ENCODE data around the gene C10orf95.
A peak's percentile ranks its signal among the peaks of the same experiment; 100 is the strongest.

The C10orf95 gene

DNA sequence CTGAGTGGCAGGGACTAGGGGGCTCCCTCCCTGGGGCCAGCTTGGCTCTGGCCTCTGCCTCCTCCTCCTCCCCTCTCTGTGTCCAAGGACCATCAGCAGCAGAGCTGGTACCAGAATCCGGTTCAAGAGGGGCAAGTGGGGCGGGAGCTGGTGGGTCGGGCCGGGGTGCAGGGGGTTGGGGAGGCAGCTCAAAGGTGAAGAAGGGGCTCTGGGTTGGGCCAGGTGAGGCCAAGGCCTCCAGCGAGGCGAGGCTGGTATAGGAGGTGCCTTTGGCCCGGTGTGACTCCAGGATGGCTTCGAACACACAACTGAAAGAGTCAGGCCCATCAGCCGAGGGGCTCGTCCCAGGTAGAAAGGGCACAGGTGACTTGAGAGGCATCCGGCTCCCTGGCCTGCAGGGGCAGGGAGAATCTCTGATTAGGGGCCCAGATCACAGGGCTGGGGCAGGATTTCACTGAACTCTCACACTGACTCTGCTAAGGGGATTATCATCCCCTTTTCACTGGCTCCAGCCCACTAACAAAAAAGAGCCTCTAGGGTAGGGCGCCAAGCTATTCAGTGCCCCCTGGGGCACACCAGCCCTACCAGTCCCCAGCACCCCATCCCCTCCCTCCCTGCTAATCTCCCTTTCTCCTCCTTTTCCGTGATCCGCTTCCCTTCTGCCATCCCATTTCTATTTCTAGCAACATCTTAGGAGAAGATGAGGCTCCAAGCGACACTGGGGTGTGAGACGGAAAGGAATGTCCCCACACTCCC lies 37.4 kb downstream of the C10orf95 start:
- Histone ChIP-seq H3K36me3 (ENCODE audit: control insufficient read depth, insufficient read depth, low read length) (no peaks in the 10 kb centered on the region), H3K9me3 (ENCODE audit: control insufficient read depth, low read length) (no peaks in the 10 kb centered on the region), H3K4me1 (ENCODE audit: control insufficient read depth, insufficient read depth, low read length, poor library complexity, severe bottlenecking) (peaks cover 16% of the 10 kb centered on the region), H3K27ac (ENCODE audit: low read depth, low read length, severe bottlenecking) (no peak overlapping the region), H3K4me3 (ENCODE audit: extremely low read depth, insufficient read depth, low read length, poor library complexity, severe bottlenecking) (no peak overlapping the region)
- 83 to 88% methylated on average over 11 to 16 of the region's 16 CpGs for WGBS, 2 experiments (ENCODE audit: insufficient coverage in 2 of 2)

DNA sequence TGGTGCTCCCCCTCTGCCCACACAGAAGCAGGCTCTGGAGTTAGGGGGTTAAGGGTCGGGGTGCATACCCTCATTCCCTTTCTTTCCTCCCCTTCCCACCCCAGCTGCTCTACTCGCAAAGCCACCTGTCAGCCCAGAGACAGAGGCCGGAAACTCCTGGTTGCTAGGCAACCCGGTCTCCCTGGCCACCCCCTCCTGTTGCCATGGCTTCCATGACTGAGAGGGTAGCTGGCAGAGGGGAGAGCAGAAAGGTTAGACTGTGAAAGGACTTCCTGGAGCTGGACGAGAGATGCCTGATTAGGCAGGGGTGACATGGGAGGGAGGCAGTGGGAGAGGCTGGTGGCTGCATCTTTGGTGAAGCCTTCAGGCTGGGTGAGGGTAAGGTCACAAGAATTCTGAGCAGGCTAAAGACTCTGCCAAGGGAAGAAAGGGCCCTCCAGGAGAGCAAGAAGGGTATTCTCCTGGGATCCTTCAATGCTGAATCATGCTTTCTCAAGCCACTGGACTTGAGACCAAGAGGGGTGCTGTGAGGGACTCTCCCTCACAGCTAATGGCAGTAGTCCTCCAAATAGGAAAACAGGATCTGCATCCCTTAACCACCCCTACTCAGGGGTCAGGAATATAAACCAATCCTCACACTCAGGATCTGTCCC lies 38.2 kb downstream of the C10orf95 start:
- WGBS, 2 experiments (ENCODE audit: insufficient coverage in 2 of 2) = 0 to 20% methylated on average over 2 to 4 of the region's 5 CpGs
- Histone ChIP-seq H3K9me3 (ENCODE audit: control insufficient read depth, low read length) (no peaks in the 10 kb centered on the region), H3K4me1 (ENCODE audit: control insufficient read depth, insufficient read depth, low read length, poor library complexity, severe bottlenecking) (peaks cover 14% of the 10 kb centered on the region), H3K27ac (ENCODE audit: low read depth, low read length, severe bottlenecking) (no peak overlapping the region), H3K36me3 (ENCODE audit: control insufficient read depth, insufficient read depth, low read length) (no peaks in the 10 kb centered on the region), H3K4me3 (ENCODE audit: extremely low read depth, insufficient read depth, low read length, poor library complexity, severe bottlenecking) (no peak overlapping the region)

DNA sequence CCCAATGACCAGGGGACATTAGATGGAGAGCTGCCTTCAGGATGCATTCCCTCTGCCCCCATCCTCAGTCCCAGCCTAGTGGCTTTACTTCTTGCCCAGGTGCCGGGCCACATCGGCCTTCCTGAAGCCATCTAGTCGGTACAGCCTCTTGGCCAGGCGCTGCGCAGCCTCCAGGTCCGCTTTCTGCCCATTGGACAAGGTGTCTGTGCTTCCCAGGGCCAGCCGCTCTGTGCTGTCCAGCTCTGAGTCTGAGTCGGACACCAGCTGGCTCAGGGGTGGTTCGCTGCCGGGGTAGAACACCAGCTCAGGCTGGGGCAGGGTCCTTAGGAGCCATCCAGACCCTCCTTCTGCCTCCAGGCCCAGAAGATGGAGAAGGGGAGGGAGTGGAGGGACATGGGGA lies 39.0 kb downstream of the C10orf95 start:
- H3K4me3 ChIP-seq (ENCODE audit: extremely low read depth, insufficient read depth, low read length, poor library complexity, severe bottlenecking) = no peak overlapping the region
- H3K27ac ChIP-seq (ENCODE audit: low read depth, low read length, severe bottlenecking) = no peak overlapping the region
- WGBS, 2 experiments (ENCODE audit: insufficient coverage in 2 of 2) = 85 to 96% methylated on average over 7 to 10 of the region's 10 CpGs
- H3K9me3 ChIP-seq (ENCODE audit: control insufficient read depth, low read length) = no peaks in the 10 kb centered on the region
- H3K36me3 ChIP-seq (ENCODE audit: control insufficient read depth, insufficient read depth, low read length) = no peaks in the 10 kb centered on the region
- H3K4me1 ChIP-seq (ENCODE audit: control insufficient read depth, insufficient read depth, low read length, poor library complexity, severe bottlenecking) = peaks cover 14% of the 10 kb centered on the region

DNA sequence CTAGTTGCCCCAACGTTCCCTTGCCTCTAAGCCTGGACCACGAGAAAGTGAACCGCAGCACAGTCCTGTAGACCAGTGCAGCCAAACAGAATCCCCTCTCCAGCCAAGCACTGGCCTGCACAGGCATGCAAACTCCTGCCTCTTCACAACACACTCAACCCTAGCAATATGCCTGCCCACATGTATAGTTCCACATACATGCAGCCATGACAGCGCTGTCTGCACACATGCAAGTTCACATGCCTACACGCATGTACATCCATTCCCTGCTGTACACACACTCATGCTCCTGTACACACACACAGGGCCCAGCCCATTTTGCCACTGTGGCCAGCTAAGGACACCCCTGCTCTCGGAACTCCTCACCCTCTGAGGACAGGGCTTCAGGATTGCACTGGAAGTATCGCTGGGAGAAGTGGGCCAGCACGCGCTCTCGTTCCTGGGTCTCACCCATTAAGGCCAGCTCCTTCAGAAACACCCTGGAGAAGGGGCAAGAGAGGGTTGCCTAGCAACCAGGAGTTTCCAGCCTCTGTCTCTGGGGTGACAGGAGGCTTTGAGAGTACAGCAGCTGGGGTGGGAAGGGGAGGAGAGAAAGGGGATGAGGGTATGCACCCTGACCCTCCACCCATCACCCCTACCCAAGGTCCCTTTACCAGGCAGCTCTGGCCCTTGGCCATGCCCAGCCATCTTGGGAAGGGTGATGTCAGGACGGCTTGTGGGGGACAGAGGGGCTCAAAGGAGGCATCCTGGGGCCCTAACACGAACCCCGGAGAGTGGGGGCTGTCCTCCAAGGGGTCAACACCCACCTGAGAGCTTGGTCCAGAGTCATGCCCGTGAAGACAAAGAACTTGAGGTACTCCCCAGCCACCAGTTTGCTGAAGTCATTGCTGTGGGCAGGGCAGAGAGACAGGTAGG lies 39.7 kb downstream of the C10orf95 start:
- H3K27ac ChIP-seq (ENCODE audit: low read depth, low read length, severe bottlenecking) = no peak overlapping the region
- no peaks in the 10 kb centered on the region for H3K36me3 ChIP-seq (ENCODE audit: control insufficient read depth, insufficient read depth, low read length)
- H3K9me3 ChIP-seq (ENCODE audit: control insufficient read depth, low read length) = no peaks in the 10 kb centered on the region
- peaks cover 14% of the 10 kb centered on the region for H3K4me1 ChIP-seq (ENCODE audit: control insufficient read depth, insufficient read depth, low read length, poor library complexity, severe bottlenecking)
- 88 to 91% methylated on average over 14 of the region's 14 CpGs for WGBS, 2 experiments (ENCODE audit: insufficient coverage in 2 of 2)
- no peak overlapping the region for H3K4me3 ChIP-seq (ENCODE audit: extremely low read depth, insufficient read depth, low read length, poor library complexity, severe bottlenecking)

DNA sequence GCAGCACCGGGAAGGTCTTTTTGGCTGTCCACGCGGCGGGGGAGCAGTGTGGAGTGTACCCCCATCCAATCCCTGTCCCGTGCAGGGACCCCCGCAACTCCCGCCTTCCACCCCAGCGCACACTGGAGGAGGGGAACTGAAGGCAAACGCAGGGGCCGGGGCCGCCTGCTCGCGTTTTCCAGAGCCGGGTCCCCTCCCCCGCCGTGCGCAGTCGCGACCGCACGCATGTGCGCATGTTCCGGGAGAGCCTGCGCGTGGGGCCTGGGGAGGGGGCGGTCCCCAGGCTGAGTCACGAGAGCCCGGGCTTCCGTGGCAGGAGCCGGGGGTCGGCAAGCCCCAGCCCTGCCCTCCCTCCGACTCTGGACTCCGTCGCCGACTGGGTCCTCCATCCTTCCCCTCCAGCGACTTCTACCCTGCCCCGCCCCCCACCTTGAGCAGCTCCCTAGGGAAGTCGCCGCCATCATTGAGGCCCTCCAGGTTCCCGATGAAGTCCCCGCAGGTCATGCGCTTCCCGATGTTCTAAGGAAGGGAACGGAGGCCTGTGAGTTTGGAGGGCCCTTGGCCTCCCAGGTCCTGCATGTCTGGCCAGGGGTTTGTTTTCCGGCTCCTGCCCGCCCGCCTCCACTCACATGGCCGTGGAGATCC lies 40.8 kb downstream of the C10orf95 start:
- Histone ChIP-seq H3K27ac (ENCODE audit: low read depth, low read length, severe bottlenecking) (peak overlapping the region; percentile 16), H3K4me1 (ENCODE audit: control insufficient read depth, insufficient read depth, low read length, poor library complexity, severe bottlenecking) (peaks cover 14% of the 10 kb centered on the region), H3K4me3 (ENCODE audit: extremely low read depth, insufficient read depth, low read length, poor library complexity, severe bottlenecking) (peak overlapping the region; percentile 34), H3K9me3 (ENCODE audit: control insufficient read depth, low read length) (no peaks in the 10 kb centered on the region), H3K36me3 (ENCODE audit: control insufficient read depth, insufficient read depth, low read length) (no peaks in the 10 kb centered on the region)
- WGBS, 2 experiments (ENCODE audit: insufficient coverage in 2 of 2) = 8 to 9% methylated on average over 34 to 37 of the region's 48 CpGs

DNA sequence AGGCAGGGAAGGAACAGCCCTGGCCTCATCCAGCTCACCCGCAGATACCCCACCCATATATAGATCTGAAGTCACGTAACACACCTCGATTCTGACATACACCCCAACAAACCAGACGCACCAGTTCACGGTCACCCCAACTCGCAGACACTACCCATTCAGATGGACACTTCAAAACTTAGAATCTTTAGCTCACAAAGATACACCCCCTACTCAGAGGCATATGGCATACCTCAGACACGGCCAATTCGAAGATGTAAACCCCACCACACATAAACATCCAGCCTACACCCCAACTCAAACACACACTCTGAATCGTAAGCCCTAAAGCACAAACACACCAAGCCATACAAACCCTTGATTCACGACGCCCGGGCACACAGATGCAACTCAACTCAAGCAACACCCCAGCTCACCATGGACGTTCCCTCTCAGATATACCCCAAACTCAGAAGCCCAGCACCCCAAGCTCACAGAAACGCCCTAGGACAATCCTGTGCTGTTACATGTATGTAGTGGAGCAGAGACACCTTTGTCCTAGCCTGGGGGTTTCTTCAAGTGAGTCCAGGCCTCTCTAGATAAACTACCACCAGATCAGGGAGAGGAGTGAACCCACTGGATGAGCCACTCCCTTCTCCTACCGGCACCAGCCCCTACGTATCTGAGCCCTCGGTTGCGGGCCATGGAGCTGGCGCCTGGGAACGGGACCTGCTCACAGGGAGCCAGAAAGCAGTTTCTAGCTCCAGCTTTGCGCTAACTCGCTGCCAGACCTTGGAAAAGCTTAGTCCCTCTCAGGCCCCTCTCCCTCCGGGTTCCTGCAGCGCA lies 41.5 kb downstream of the C10orf95 start:
- H3K27ac ChIP-seq (ENCODE audit: low read depth, low read length, severe bottlenecking) = peak overlapping the region; percentile 16
- no peaks in the 10 kb centered on the region for H3K9me3 ChIP-seq (ENCODE audit: control insufficient read depth, low read length)
- peaks cover 14% of the 10 kb centered on the region for H3K4me1 ChIP-seq (ENCODE audit: control insufficient read depth, insufficient read depth, low read length, poor library complexity, severe bottlenecking)
- H3K4me3 ChIP-seq (ENCODE audit: extremely low read depth, insufficient read depth, low read length, poor library complexity, severe bottlenecking) = peak overlapping the region; percentile 36
- 43 to 44% methylated on average over 20 to 21 of the region's 24 CpGs for WGBS, 2 experiments (ENCODE audit: insufficient coverage in 2 of 2)
- H3K36me3 ChIP-seq (ENCODE audit: control insufficient read depth, insufficient read depth, low read length) = no peaks in the 10 kb centered on the region

DNA sequence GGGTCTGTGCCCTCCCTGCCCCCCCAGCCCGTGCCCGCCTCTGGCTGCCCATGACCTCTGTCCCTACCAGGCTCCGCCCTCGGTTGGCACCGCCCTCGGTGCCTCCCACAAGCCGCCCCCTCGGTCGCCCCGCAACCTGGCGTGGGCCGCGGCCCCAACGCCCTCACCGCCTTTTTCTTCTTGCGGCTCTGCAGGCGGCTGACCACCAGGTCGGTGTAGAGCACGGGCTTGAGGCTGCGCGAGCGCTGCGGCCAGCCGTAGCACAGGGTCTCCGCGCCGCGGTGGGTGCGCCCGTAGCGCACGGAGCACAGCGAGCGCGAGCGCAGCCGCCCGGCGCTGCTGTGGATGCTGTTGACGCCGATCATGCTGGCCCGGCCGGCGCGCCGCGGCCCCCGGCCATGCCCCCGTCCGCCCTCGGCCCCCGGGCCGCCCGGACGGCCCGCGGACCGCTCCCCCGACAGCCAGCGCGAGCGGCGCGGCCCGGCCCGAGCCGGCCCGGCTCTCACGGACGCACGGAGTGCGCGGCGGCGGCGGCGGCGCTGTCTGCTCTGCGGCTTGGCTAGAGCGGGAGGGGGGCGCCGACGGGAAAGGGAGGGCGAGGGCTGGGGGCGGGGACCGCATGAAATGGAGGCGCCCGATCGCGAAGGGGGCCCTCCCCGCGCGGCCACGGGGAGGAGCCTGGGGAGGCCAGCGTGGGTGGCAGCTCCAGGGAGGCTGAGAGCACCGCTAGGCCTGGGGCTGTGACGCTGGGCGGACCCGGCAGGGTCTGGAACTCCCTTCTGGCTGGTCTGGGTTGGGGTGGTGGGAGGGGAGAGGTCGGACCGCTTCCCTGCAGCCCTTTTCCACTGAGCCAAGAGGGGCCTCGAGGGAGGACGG lies 42.4 kb downstream of the C10orf95 start:
- Histone ChIP-seq H3K36me3 (ENCODE audit: control insufficient read depth, insufficient read depth, low read length) (no peaks in the 10 kb centered on the region), H3K4me1 (ENCODE audit: control insufficient read depth, insufficient read depth, low read length, poor library complexity, severe bottlenecking) (peaks cover 14% of the 10 kb centered on the region), H3K4me3 (ENCODE audit: extremely low read depth, insufficient read depth, low read length, poor library complexity, severe bottlenecking) (peak overlapping the region; percentile 36), H3K9me3 (ENCODE audit: control insufficient read depth, low read length) (no peaks in the 10 kb centered on the region), H3K27ac (ENCODE audit: low read depth, low read length, severe bottlenecking) (no peak overlapping the region)
- WGBS, 2 experiments (ENCODE audit: insufficient coverage in 2 of 2) = 1 to 3% methylated on average over 57 to 70 of the region's 103 CpGs

DNA sequence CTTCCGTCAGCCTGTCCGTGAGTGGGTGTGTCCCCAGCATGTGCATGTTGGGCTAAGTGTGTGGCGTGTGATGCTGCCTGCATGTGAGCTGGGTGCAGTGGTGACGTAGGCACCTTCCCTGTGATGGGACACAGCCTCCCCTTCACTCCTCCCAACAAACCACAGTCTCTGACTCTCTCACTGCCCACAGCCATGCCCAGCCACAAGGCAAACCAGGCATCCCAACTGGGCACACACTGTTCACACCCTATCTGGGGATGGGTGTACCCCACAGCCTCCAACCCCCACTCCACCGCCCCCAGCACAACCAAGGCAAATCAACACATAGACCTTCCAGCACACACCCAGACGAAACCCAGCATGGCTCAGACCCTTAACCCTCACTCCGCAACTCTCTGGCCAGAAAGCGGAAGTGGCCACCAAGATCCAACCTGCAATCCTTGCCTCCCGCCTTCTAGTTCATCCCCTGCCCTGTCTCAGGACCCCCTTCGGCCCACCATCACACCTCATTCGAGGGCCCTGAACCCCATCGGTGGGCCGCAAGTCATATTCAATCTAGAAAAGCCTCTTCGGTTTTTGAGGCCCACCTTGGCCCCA lies 43.1 kb downstream of the C10orf95 start:
- H3K4me1 ChIP-seq (ENCODE audit: control insufficient read depth, insufficient read depth, low read length, poor library complexity, severe bottlenecking) = peaks cover 14% of the 10 kb centered on the region
- H3K9me3 ChIP-seq (ENCODE audit: control insufficient read depth, low read length) = no peaks in the 10 kb centered on the region
- WGBS, 2 experiments (ENCODE audit: insufficient coverage in 2 of 2) = 77 to 78% methylated on average over 8 to 12 of the region's 14 CpGs
- H3K4me3 ChIP-seq (ENCODE audit: extremely low read depth, insufficient read depth, low read length, poor library complexity, severe bottlenecking) = peak overlapping the region; percentile 36
- no peak overlapping the region for H3K27ac ChIP-seq (ENCODE audit: low read depth, low read length, severe bottlenecking)
- no peaks in the 10 kb centered on the region for H3K36me3 ChIP-seq (ENCODE audit: control insufficient read depth, insufficient read depth, low read length)

Data from mesodermal cell (in vitro differentiated cells).